H1 (cell line): ENCODE measurements around the gene NPIPA1. TPM values are rescaled to one million over a fixed set of nuclear protein-coding genes. Genes with fewer than 3 reads are reported as not detected.
"Not testable (repeated sequence)": the region's sequence is repeated elsewhere in the genome, so short reads cannot be mapped to it uniquely, and the experiment has no call there.

ENCODE experiments used
- CTCF ChIA-PET: fragments of 300-600 bp; sonication (Branson Sonifier 250); formaldehyde crosslinking; loops from one replicate; lab custom pipeline; 2021; ENCODE audit not compliant: partially characterized antibody; lab: Charles Lee
- POLR2A ChIA-PET: fragments of 300-600 bp; sonication (Branson Sonifier 250); formaldehyde crosslinking; loops from one replicate; lab custom pipeline; 2021; ENCODE audit warnings: inconsistent platforms; ENCODE audit not compliant: partially characterized antibody; lab: Charles Lee
- DNase-seq, 2 experiments: peaks; one replicate each; pipeline versions ENCODE4 v3.0.0 to v3.0.0-alpha.2; 2010 to 2022; ENCODE audit warnings: low spot score in 2 of 2, low read depth in 1 of 2, mixed read lengths in 1 of 2
- FAIRE-seq: peaks from 2 replicates; lab custom pipeline; 2011; peaks lifted over from hg19 to GRCh38; lab: Jason Lieb, UNC
- H2AFZ ChIP-seq: 2 replicates; pipeline ENCODE4 v1.8.1; 2012; ENCODE audit warnings: low read length, inconsistent platforms
- H2AK5ac ChIP-seq: 2 replicates; pipeline ENCODE4 v1.6.1; 2013; ENCODE audit warnings: low read depth, low read length
- H2BK120ac ChIP-seq: replicated peaks from 2 replicates; pipeline ENCODE3; 2013; ENCODE audit warnings: low read depth, low read length, inconsistent platforms
- H2BK12ac ChIP-seq: 2 replicates; pipeline ENCODE4 v1.6.1; 2013; ENCODE audit warnings: low read depth, low read length
- H2BK15ac ChIP-seq: 2 replicates; pipeline ENCODE4 v1.6.1; 2013; ENCODE audit warnings: low read length
- H2BK20ac ChIP-seq: 2 replicates; pipeline ENCODE4 v1.6.1; 2013; ENCODE audit warnings: low read length
- H2BK5ac ChIP-seq: 2 replicates; pipeline ENCODE4 v1.6.1; 2013; ENCODE audit warnings: low read depth, low read length
- H3K14ac ChIP-seq: 2 replicates; pipeline ENCODE4 v1.6.1; 2013; ENCODE audit warnings: inconsistent platforms; ENCODE audit not compliant: insufficient read length
- H3K18ac ChIP-seq: 2 replicates; pipeline ENCODE4 v1.6.1; 2013; ENCODE audit warnings: low read length; ENCODE audit errors: extremely low read depth
- H3K23ac ChIP-seq: 2 replicates; pipeline ENCODE4 v1.6.1; 2013; ENCODE audit warnings: inconsistent platforms; ENCODE audit not compliant: insufficient read length
- H3K23me2 ChIP-seq: 2 replicates; pipeline ENCODE4 v1.6.1; 2013; ENCODE audit warnings: low read depth, low read length
- H3K27ac ChIP-seq: 2 replicates; pipeline ENCODE4 v1.6.1; 2011; ENCODE audit warnings: low read depth, low read length, inconsistent platforms
- H3K27me3 ChIP-seq, 4 experiments: replicated peaks in 1 of 4; 1 replicate in 1 of 4; 2 replicates in 3 of 4; pipeline versions ENCODE4 v1.6.1 to v1.8.1; 2011 to 2013; ENCODE audit warnings: low read length in 3 of 4, mild to moderate bottlenecking in 3 of 4, inconsistent platforms in 2 of 4, mixed read lengths in 2 of 4, moderate library complexity in 1 of 4; ENCODE audit not compliant: control insufficient read depth in 3 of 4, insufficient read depth in 3 of 4; ENCODE audit errors: extremely low read depth in 1 of 4
- H3K36me3 ChIP-seq, 4 experiments: 2 replicates each; pipeline versions ENCODE4 v1.6.1 to v1.8.1; 2011 to 2013; ENCODE audit warnings: mild to moderate bottlenecking in 4 of 4, low read length in 3 of 4, moderate library complexity in 2 of 4, control low read depth in 1 of 4, inconsistent platforms in 1 of 4; ENCODE audit not compliant: insufficient read depth in 4 of 4, control insufficient read depth in 2 of 4
- H3K4ac ChIP-seq: replicated peaks from 2 replicates; pipeline ENCODE3; 2013; ENCODE audit warnings: low read length, low read depth, mixed read lengths, inconsistent platforms; ENCODE audit not compliant: insufficient read length
- H3K4me1 ChIP-seq, 4 experiments: replicated peaks in 1 of 4; 1 replicate in 1 of 4; 2 replicates in 3 of 4; pipeline versions ENCODE4 v1.6.1 to v1.8.1; 2011 to 2013; ENCODE audit warnings: low read length in 3 of 4, inconsistent platforms in 2 of 4, mixed read lengths in 1 of 4; ENCODE audit not compliant: insufficient read depth in 4 of 4, control insufficient read depth in 3 of 4
- H3K4me2 ChIP-seq, 2 experiments: 2 replicates each; pipeline versions ENCODE4 v1.6.1 to v1.8.1; 2011 to 2013; ENCODE audit warnings: low read depth in 2 of 2, low read length in 2 of 2, control low read depth in 1 of 2, inconsistent platforms in 1 of 2, mild to moderate bottlenecking in 1 of 2; ENCODE audit not compliant: insufficient read depth in 1 of 2
- H3K4me3 ChIP-seq, 4 experiments: fragments of 200-600, 300-600 bp in 1 of 4; sonication (generic), shearing (Covaris generic), sonication (Bioruptor Twin) in 1 of 4; 2 replicates each; pipeline versions ENCODE4 v1.5.1 to v1.8.1; 2011 to 2016; ENCODE audit warnings: low read length in 4 of 4, low read depth in 3 of 4, control low read depth in 2 of 4, inconsistent platforms in 2 of 4, mild to moderate bottlenecking in 2 of 4, mixed read lengths in 1 of 4, moderate library complexity in 1 of 4; ENCODE audit not compliant: insufficient read depth in 2 of 4; ENCODE audit errors: extremely low read depth in 1 of 4
- H3K56ac ChIP-seq: replicated peaks from 2 replicates; pipeline ENCODE3; 2013; ENCODE audit warnings: low read depth, mild to moderate bottlenecking, mixed read lengths, low read length, inconsistent platforms; ENCODE audit not compliant: insufficient read length
- H3K79me1 ChIP-seq: 2 replicates; pipeline ENCODE4 v1.6.1; 2013; ENCODE audit warnings: low read depth, low read length, control low read depth
- H3K79me2 ChIP-seq, 2 experiments: 2 replicates each; pipeline versions ENCODE4 v1.6.1 to v1.8.1; 2012 to 2013; ENCODE audit warnings: low read length in 2 of 2, mild to moderate bottlenecking in 2 of 2, inconsistent platforms in 1 of 2; ENCODE audit not compliant: insufficient read depth in 2 of 2, control insufficient read depth in 1 of 2
- H3K9ac ChIP-seq, 4 experiments: replicated peaks in 1 of 4; 1 replicate in 1 of 4; 2 replicates in 3 of 4; pipeline versions ENCODE4 v1.6.1 to v1.8.1; 2011 to 2013; ENCODE audit warnings: low read depth in 3 of 4, low read length in 3 of 4, control low read depth in 2 of 4, mild to moderate bottlenecking in 2 of 4, moderate library complexity in 2 of 4, inconsistent platforms in 1 of 4; ENCODE audit errors: extremely low read depth in 1 of 4
- H3K9me3 ChIP-seq, 2 experiments: 2 replicates each; pipeline versions ENCODE4 v1.6.1 to v1.8.1; 2012 to 2013; ENCODE audit warnings: mild to moderate bottlenecking in 2 of 2, moderate library complexity in 2 of 2, control low read depth in 1 of 2, inconsistent platforms in 1 of 2, low read depth in 1 of 2, low read length in 1 of 2, mixed read lengths in 1 of 2; ENCODE audit not compliant: insufficient read depth in 2 of 2
- H4K20me1 ChIP-seq, 2 experiments: replicated peaks in 1 of 2; 2 replicates each; pipeline versions ENCODE3 to v1.8.1; 2011 to 2013; ENCODE audit warnings: inconsistent platforms in 2 of 2, low read length in 2 of 2, mild to moderate bottlenecking in 1 of 2; ENCODE audit not compliant: insufficient read depth in 2 of 2, control insufficient read depth in 1 of 2
- H4K5ac ChIP-seq: 2 replicates; pipeline ENCODE4 v1.6.1; 2013; ENCODE audit warnings: low read length, low read depth, mixed read lengths, inconsistent platforms; ENCODE audit not compliant: insufficient read length
- H4K8ac ChIP-seq: 2 replicates; pipeline ENCODE4 v1.8.0; 2013; ENCODE audit warnings: mild to moderate bottlenecking, moderate library complexity, low read length, inconsistent platforms; ENCODE audit not compliant: insufficient read depth; ENCODE audit errors: extremely low read depth
- H4K91ac ChIP-seq: replicated peaks from 2 replicates; pipeline ENCODE3; 2013; ENCODE audit warnings: low read length, mixed read lengths, inconsistent platforms; ENCODE audit not compliant: insufficient read length
- WGBS, 2 experiments: shearing (Covaris generic) in 1 of 2; methylation state at CpG; one replicate each; pipeline versions ENCODE4 v1.1.6 to v1.1.7; 2013 to 2015; ENCODE audit warnings: low lambda C conversion rate in 2 of 2, mixed read lengths in 2 of 2, inconsistent platforms in 1 of 2, low coverage in 1 of 2, missing lambda C conversion rate in 1 of 2; ENCODE audit not compliant: insufficient replicate concordance in 2 of 2, insufficient coverage in 1 of 2, insufficient read length in 1 of 2; ENCODE audit errors: extremely low coverage in 1 of 2, missing lambda C conversion rate in 1 of 2; 5-methylcytosine and 5-hydroxymethylcytosine counted together
- polyA plus RNA-seq, 7 experiments: library from polyadenylated mRNA; depleted of rRNA in 3 of 7; stranded (reverse) in 5 of 7; unstranded in 2 of 7; fragments of >200 nt in 5 of 7; fragments of 200-250 nt in 2 of 7; gene quantifications; 1 replicate in 5 of 7; 2 replicates in 1 of 7; 4 replicates in 1 of 7; pipeline versions ENCODE4 v1.2.1 to v1.2.3, GENCODE V29; 2011 to 2013; ENCODE audit warnings: missing spikeins in 2 of 7, mixed read lengths in 2 of 7
- total RNA-seq: library from RNA; stranded (reverse); fragmentation: NEBNext Ultra II Directional; extraction: Animal tissue kit (Norgen Biotek cat#: 25700); gene quantifications from 2 replicates; pipeline ENCODE4 v1.2.1, GENCODE V29; 2021

Gene NPIPA1
- total and polyA plus RNA-seq, 2 of the 8 experiments (the other 6 are each of a cell fraction or from before 2014, with no cell fraction given), result 60.0 to 97.8 TPM

- H2BK20ac ChIP-seq, H3K4ac ChIP-seq, H3K9ac ChIP-seq, H3K4me3 ChIP-seq, H3K23ac ChIP-seq, H3K36me3 ChIP-seq, FAIRE-seq, H4K8ac ChIP-seq, H3K14ac ChIP-seq, H3K18ac ChIP-seq, H2BK120ac ChIP-seq, H3K23me2 ChIP-seq, H3K56ac ChIP-seq, H2BK12ac ChIP-seq, H4K5ac ChIP-seq, H2BK15ac ChIP-seq, H3K4me2 ChIP-seq, H3K79me1 ChIP-seq, H2BK5ac ChIP-seq, H4K20me1 ChIP-seq, H2AFZ ChIP-seq, H2AK5ac ChIP-seq, H3K27me3 ChIP-seq, H4K91ac ChIP-seq, H3K27ac ChIP-seq, H3K4me1 ChIP-seq, H3K9me3 ChIP-seq, POLR2A ChIA-PET: not testable (repeated sequence)
- H3K79me2 ChIP-seq, result peaks cover 0 to 41% of the 10 kb centered on the region in 2 experiments; a peak in 3 of 4 replicates
- 91% methylated on average over 70 of the region's 98 CpGs; no CpG with 5 or more reads in 1 of the 2 experiments for WGBS, 2 experiments
- DNase-seq, result peak in 1 of 2 experiments; percentile 64
- CTCF ChIA-PET, result interaction anchor here (0.6 kb wide), 2 partner anchors 45 to 274 kb away, joined by 3 to 5 read pairs; no protein-coding TSS in a partner anchor
These were observed 52.3 kb downstream of the NPIPA1 start for GRCh38 chr16:14989291-14990281.
